GM19099 (cell line): ENCODE results near the gene STOX2.

Experiments
- POLR2A ChIP-seq: IDR thresholded peaks from 3 replicates; pipeline ENCODE4 v1.6.1; 2011; ENCODE audit warnings: low read depth; ENCODE audit not compliant: insufficient read length; ENCODE audit errors: extremely low read depth

The STOX2 gene

GRCh38 chr4:183876268-183876934, 28.7 kb upstream of the STOX2 start:
- no peak for TF ChIP-seq POLR2A

GRCh38 chr4:183878251-183878970, 26.7 kb upstream of the STOX2 start:
- TF ChIP-seq POLR2A: no peak

GRCh38 chr4:183885205-183885720, 19.8 kb upstream of the STOX2 start:
- no peak for TF ChIP-seq POLR2A

GRCh38 chr4:183887351-183887750, 17.8 kb upstream of the STOX2 start:
- no peak for TF ChIP-seq POLR2A

- no peak for TF ChIP-seq POLR2A
These were observed 16.5 kb upstream of the STOX2 start for GRCh38 chr4:183888564-183888963.

- no peak for TF ChIP-seq POLR2A
These were observed 15.9 kb upstream of the STOX2 start for GRCh38 chr4:183889190-183889589.

GRCh38 chr4:183897193-183897592, 7.9 kb upstream of the STOX2 start:
- no peak for TF ChIP-seq POLR2A

- no peak for TF ChIP-seq POLR2A
These were observed 6.7 kb upstream of the STOX2 start for GRCh38 chr4:183898456-183898855.

- no peak for TF ChIP-seq POLR2A
These were observed 1.9 kb upstream of the STOX2 start for GRCh38 chr4:183903021-183903760.

- no peak for TF ChIP-seq POLR2A
These were observed 734 bp downstream of the STOX2 start for GRCh38 chr4:183905593-183906488.

GRCh38 chr4:183906489-183906738, 1.3 kb downstream of the STOX2 start:
- no peak for TF ChIP-seq POLR2A

GRCh38 chr4:183906739-183907651, 1.9 kb downstream of the STOX2 start:
- no peak for TF ChIP-seq POLR2A

GRCh38 chr4:183907871-183908683, 3.0 kb downstream of the STOX2 start:
- TF ChIP-seq POLR2A: no peak
